Measurements from ENCODE around the gene PRMT1.

- TF ChIP-seq CTCF (conservative IDR thresholded peaks at IDR 0.05; ENCODE audit: low read depth, low read length) (no peak), EZH2 (IDR thresholded peaks at IDR 0.05; ENCODE audit: borderline replicate concordance, low read depth, low read length, poor library complexity, severe bottlenecking) (no peak)
Observed at GRCh38 chr19:49641688-49642491, 35.2 kb upstream of the PRMT1 start, which contains the start of gene SCAF1.
